HL-60/S4 treated with retinoic acid at 250 ng/mL for 4 days and 3 days (cell line): ENCODE data around the gene GSTA1.
"Not testable (repeated sequence)": the region's sequence is repeated elsewhere in the genome, so short reads cannot be mapped to it uniquely, and the experiment has no call there.

Source experiments
- in situ Hi-C: fragments of 300-500 bp; cut with MboI; formaldehyde crosslinking; loops from 2 replicates; pipeline ENCODE4 v1.7.0; 2022; ENCODE audit warnings: low sequenced_read_pairs

GSTA1 gene

DNA sequence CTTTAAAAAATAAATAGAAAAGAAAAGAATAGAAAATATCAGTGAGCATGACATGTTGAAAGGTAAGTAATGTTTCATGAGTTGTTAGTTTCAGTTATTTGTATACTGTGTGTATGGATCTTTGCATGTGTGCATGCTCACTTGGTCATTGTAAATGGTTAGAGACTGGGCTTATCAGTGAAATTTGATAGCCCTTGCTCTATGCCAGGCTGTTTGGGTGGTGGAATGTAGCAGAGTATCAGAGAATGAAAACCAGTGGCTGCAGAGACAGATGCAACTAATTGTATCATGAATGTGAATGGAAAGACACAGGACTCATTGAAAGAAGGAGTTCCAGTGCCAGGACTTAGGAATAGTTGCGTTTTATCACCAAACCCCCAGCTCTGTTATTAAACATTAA lies 44.5 kb downstream of the GSTA1 start:
- in situ Hi-C loops, result no loop called here

GRCh38 chr6:52757651-52758338 lies 45.8 kb downstream of the GSTA1 start:
- in situ Hi-C loops, result not testable (repeated sequence)

- in situ Hi-C loops, result no loop called here
Measured at GRCh38 chr6:52754443-52754842, 49.2 kb downstream of the GSTA1 start.

DNA sequence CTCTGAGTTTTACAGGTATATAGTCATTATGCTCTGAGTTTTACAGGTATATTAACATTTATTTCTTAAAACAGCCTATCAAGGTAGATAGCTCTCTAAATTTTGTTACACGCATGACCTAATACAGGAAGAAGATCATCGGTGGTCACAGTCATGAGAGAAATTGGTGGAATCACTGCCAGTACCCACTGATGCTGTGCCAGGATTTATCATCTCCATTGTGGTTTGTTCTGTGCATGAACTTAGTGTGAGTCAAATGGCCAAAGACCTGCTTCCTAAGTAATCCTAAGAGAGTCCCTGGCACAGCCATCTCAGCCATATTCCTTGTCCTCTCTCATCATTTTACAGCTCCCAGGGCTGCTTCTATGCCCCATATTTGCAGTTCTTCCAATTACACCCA lies 50.5 kb downstream of the GSTA1 start:
- in situ Hi-C loops, result not testable (repeated sequence)

GRCh38 chr6:52752310-52752709 lies 51.3 kb downstream of the GSTA1 start:
- in situ Hi-C loops, result no loop called here

GRCh38 chr6:52749556-52750152 lies 54.0 kb downstream of the GSTA1 start:
- in situ Hi-C loops, result no loop called here

GRCh38 chr6:52747301-52747700 lies 56.3 kb downstream of the GSTA1 start:
- in situ Hi-C loops, result not testable (repeated sequence)

DNA sequence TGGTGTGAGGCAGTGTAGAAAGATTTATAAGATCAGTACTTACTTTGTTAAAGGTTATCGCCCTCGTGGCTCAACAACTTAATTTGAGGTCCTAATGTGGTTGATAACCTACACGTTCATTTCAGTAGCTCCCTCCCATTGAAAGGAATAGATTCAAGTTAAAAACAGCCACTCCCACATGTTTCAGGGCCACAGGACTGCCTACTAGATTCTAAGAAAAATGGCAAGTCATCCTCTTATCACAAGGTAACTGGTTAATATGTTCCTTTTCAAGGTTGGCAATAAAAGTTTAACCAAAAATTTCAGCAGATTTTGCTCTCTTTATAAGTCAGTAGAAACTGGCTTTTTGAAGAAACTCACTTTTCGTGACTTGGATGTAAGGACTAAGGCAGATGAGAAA lies 57.4 kb downstream of the GSTA1 start:
- in situ Hi-C loops, result no loop called here

DNA sequence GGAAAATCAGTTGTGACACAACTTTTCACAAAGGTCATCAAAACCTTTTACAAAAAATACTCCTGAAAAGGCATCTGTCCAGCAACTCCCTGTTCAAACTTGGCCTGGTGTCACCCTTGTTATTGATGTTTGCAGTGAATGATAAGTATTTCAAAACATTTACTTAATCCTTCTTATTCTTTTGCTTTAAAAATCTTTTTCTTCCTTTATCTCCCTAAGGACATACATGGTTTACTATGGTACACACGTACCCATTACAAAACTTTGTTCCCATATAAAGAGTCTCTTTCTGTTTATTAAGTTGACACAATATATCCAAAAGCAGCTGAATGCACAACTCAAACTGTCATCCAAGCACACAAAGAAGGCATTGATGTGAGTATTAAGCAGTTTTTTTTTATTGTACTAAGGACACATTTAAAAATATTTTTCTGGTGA lies 57.8 kb downstream of the GSTA1 start:
- in situ Hi-C loops, result no loop called here

DNA sequence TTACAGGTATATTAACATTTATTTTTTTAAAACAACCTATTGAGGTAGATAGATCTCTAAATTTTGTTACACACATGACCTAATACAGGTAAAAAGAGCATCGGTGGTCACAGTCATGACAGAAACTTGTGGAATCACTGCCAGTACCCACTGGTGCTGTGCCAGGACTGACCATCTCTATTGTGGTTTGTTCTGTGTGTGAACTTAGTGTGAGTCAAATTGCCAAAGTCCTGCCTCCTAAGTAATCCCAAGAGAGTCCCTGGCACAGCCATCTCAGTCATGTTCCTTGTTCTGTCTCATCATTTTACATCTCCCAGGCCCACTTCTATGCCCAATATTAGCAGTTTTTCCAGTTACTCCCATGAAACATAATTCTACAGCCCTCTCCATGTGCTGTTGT lies 61.7 kb downstream of the GSTA1 start:
- in situ Hi-C loops, result no loop called here
